Left renal pelvis (tissue), 4 donors: Measurements from ENCODE around the gene GCNT3. TPM values are rescaled to one million over a fixed set of nuclear protein-coding genes. Genes with fewer than 3 reads are reported as not detected.

Source experiments
- DNase-seq, 4 donors: peaks; one replicate each; pipeline ENCODE4 v3.0.0-alpha.2; 2013; ENCODE audit warnings: low read depth in 4 of 4, low spot score in 3 of 4
- polyA plus RNA-seq, 4 donors: library from polyadenylated mRNA; unstranded; fragments of 120-200 nt; gene quantifications; one replicate each; pipeline ENCODE4 v1.2.1, GENCODE V29; 2013; ENCODE audit not compliant: insufficient read length in 4 of 4

Gene GCNT3, protein sequence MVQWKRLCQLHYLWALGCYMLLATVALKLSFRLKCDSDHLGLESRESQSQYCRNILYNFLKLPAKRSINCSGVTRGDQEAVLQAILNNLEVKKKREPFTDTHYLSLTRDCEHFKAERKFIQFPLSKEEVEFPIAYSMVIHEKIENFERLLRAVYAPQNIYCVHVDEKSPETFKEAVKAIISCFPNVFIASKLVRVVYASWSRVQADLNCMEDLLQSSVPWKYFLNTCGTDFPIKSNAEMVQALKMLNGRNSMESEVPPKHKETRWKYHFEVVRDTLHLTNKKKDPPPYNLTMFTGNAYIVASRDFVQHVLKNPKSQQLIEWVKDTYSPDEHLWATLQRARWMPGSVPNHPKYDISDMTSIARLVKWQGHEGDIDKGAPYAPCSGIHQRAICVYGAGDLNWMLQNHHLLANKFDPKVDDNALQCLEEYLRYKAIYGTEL
- under 1 TPM; 0.15 to 0.87 (median 0.56) TPM for polyA plus RNA-seq

DNA sequence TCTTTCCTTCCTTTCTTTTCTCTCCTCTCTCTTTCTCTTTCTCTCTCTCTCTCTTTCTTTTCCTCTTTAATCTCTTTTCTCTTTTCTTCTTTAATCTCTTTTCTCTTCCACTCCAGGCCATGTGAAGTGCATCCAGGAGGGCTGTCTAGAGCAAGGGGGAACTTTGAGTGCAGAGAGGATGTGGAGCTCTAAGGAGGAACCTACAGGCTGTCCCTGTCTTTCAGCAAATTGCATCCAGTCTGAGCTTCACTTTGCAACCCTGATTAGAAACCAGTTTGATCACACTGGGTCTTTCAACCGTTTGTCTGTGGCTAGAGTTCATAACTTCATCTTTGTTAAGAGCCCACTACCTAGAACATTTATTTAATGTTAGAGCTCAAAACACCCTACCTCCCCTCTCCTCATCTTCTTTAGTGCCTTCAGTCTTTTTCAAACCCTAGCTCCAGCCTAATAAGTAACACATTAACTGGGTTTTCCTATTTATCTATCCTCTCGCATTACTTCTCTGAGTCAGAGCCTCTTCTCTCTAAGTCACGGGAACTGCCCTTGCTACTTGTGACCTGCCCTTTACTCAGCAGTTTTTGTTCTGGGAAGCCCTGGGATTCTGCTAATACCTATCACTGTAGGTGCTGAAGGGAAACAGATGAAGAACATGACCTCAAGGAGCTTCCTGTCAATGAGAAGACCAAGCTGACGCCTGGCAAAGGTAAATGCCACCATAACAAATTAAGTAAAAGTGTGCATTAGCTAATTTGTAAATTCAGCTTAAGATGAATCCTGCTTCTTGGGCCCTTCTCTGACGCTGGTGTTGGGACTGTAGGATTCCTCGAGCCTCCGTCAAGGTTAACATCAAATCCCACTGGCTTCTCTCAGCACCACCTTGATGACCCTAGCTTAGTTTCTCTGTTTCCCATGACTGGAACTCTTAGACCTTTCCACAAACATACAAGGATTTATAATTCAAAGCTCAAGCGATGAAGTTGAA lies at the start of gene GCNT3:
Gene GCNT3, plus strand, starts transcription at position 508 of the 985 bp plus-strand sequence. CDS start 6,456 bp downstream, outside the sequence.
- DNase-seq, result no peak

DNA sequence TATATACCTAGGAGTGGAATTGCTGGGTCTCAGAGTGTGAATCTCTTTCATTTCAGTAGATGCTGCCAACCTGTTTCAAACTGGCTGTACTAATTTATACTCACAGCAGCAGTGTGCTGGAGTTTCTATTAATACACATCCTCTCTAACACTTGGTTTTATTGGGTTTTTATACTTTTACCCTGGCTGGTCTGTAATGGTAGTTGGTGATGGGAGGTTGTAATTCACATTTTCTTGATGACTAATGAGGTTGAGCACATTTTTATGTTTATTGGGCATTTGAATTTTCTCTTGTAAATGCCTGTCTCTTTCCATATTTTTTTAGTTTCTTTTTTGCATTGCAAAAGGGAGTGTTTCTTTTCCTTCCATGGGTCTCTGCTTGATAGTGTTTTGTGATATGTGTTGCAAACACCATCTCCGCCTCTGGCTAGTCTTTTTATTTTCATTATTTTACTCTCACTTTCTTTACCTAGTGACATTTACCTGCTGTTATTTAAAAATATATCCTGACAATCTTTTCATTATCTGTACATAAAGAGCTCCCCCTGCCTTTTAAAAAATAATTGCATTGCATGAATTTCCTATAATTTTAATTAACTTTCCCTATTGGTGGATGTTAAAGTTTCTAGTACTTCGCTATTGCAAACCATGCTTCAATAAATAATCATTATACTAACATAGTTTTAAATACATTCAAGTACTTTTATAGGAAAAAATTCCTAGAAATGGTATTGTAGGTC lies 49.0 kb upstream of the GCNT3 start:
- no peak for DNase-seq

DNA sequence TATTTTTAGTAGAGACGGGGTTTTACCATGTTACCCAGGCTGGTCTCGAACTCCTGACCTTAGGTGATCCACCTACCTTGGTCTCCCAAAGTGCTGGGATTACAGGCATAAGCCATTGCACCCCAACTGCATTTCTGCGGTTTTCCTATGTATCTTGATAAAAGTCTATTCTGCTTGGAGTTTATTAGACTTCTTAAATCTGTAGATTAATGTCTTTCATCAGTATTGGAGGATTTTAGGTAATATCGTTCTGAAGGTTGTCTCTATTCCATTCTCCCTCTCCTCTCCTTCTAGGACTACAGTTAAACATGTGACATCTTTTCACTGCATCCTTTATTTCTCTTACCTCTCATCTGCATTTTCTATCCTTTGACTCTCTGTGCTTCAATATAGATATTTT lies 46.3 kb upstream of the GCNT3 start:
- DNase-seq, result no peak

DNA sequence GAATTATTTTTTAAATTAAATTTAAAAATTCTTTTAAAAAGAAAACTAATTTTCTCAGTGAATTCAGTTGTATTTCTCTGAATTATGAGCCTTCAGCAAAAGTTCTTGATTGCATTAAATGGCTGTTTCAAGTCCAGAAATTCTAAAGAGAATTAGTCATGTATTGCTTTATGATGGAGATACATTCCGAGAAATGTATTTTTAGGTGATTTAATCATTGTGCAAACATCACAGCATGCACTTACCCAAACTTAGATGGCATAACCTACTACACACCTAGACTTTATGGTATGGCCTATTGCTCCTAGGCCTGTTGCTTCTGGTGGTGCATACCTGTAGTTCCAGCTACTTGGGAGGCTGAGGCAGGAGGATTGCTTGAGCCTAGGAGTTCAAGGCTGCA lies 44.3 kb upstream of the GCNT3 start:
- DNase-seq, result no peak

DNA sequence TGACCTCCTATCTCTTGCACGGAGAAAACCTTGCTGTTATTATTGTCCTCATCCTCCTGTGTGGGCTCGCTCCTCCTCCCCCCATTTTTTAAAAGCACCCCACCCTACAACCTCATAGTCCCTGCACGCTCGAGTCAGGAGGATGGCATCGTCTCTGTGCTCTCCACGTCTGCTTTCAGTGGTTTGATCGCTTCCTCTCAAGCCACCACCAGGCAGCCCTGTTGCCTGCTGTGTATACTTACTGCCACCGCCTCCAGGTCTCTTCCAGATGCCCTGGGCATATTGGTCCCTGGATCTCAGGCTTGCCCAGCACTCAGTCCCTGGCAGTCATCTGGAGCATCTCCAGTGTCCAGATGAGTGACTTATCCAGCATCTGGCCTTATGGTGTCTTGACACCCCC lies 42.1 kb upstream of the GCNT3 start:
- no peak for DNase-seq

DNA sequence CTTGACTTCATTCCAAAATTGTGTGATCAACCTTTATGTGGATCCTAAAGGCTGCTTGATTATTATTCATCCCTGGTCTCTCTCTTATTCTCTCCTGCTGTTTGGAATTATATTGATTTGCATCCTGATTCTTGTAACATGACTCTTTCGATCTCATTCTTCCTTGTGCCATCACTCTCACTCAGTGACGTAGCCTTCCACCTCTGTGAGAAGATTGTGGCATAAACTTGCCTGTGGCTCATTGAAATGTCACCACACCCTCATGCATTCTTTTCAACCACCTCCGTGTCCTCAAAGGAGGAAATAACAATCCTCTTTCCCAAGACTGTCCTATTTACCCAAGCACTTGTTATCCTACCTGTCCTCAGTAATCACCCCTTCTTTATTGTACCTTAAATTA lies 41.3 kb upstream of the GCNT3 start:
- no peak for DNase-seq

DNA sequence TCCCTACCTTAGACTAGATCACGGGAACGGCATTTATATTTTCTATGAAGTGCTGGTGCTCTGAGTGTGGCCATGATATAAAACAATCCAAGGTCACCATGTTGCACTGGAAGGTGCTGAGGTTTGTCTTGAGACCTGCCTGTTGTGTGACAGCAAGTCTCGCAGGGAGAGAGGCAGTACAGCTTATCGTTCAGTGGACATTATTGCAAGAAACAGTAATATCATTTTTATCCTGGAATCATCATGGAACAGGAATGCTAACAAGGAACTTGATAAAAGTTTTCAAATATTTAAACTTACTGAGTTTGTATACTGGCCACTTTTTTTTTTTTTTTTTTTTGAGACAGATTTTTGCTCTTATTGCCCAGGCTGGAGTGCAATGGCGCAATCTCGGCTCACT lies 40.0 kb upstream of the GCNT3 start:
- DNase-seq, result no peak

DNA sequence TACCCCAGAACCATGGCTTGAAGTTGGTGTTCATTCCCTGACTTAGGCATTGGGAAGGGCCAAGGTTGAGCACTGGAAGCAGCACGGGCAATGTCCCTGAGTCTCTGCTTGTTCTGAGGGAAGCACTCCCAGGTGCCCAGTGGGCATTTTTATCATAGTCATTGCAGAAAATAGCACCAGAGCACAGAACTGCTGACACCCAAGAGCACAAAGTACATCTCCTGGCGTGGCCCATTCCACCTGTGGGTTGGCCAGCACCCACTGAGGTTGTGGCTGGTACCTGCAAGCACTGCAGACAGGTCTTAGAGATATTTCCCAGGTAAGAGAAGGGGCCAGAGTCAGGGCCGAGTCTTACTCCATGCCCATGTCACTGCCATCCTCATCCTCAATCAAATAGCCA lies 28.5 kb upstream of the GCNT3 start:
- no peak for DNase-seq

DNA sequence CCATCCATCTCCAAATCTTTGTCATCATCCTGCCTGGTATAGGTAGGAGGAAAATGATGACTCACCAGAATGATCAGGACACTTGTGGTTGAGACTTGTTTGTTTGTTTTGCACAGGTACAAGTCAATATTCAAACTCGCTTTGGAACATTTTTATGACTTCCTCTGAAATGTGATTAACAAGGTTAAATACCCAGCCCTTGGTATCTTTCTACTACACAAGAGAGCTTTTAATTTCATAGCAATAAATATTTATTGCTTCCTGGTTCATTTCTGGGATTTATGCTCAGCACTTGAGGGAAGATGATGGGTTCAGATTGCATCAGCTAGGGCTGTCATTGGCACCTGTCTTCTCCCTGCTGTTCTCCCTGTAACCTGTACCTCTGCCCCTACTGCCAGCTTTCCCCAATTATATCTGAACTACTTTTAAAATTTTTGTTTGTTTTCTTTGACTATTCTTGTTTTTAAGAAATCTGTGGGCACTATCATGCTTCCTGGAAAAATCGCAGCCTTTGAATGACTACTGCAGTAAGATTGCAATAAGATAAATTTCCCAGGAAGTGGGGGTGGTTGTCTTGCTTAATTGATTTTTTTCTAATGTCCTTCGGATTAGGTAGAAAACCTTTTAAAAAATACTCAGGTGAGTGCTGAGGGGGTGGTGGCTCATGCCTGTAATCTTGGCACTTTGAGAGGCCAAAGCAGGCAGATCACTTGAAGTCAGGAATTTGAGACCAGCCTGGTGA lies 24.3 kb upstream of the GCNT3 start:
- no peak for DNase-seq

DNA sequence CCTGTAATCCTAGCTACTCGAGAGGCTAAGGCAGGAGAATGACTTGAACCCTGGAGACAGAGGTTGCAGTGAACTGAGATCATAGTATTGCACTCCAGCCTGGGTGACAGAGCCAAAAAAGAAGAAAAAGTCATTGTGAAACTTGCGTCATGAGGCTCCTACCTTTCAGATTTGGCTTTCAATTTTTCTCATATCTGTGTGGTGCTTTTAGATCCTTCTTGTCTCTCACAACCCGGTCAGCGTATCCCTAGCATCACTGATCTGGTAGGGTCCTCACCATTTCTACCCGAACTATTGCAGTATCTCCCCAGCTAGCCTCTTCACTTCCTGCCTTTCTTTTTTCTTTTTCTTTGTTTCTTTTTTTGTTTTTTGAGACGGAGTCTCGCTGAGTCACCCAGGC lies 21.6 kb upstream of the GCNT3 start:
- no peak for DNase-seq

DNA sequence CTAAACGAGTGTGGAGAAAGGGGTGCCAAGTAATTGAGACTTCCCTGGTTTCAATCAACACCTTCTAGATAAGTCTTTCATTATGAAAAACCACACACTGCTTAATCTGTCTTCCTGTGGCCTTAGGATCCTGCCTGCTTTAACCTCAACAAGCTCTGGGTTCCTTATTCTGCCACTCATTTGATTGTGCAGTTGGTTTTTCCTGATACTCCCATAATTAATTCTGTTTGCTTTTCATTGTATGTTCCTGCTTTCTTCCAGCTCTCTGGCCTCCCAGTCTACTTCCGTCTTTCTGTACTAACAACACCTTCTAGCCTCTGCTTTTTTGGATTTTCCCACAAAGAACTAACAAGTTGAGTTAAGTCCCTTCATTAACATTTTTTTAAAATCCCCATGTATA lies 20.2 kb upstream of the GCNT3 start:
- no peak for DNase-seq

DNA sequence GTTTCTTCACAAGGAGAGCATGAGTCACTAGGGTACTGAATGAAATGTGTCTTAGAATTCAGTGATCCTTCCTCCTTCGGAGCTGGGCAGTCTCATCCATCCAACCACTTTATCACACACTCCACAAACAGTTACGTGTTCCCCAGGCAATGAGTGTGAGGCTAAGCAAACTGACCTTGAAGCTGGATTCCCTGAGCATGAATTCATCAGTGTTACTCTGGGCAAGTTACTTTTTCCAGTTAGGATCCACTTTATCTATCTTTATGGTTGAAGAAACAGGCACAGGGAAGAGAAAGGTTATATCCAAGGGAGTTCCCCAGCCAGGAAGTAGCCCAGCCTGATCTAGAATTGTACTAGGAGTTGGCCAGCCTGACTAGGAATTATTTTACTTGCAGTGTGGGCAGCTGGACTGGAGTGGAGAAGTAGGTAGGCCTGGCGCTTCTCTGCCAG lies 17.1 kb upstream of the GCNT3 start:
- no peak for DNase-seq

DNA sequence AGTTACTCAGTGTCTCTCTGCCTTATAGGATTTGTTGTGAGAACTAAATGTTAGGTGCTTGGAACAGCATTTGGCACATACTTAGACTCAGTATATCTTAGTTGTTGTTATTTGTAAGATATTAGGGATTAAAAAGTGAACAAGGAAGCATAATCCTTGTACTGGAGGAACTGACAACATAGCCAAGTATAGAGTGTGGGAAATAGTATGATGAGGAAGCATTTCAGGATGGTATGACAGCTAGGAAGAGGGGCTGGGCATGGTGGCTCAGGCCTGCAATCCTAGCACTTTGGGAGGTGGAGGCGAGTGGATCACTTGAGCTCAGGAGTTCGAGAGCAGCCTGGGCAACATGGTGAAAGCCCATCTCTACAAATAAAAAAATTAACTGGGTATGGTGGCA lies 16.6 kb upstream of the GCNT3 start:
- no peak for DNase-seq

DNA sequence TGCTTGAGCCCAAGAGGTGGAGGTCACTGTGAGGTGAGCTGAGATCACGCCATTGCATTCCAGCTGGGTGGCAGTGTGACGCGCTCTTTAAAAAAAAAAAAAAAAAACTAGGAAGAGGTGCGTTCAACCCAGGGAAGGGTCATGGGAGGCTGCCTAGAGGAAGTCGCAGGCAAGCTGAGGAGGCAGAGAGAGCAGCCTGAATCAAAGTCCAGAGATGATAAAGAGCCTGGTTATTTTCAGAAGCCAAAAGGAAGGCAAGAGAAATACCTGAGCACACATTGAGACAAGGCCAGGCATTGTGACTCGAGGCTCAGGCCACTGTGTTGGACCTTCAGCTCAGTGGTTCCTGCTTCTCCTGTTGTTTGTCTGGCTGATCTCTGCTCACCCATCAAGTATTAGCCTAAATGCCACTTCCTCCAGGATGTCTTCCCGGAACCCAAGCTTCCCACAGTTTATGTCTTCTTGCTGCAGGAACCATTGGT lies 16.1 kb upstream of the GCNT3 start:
- DNase-seq, result no peak

DNA sequence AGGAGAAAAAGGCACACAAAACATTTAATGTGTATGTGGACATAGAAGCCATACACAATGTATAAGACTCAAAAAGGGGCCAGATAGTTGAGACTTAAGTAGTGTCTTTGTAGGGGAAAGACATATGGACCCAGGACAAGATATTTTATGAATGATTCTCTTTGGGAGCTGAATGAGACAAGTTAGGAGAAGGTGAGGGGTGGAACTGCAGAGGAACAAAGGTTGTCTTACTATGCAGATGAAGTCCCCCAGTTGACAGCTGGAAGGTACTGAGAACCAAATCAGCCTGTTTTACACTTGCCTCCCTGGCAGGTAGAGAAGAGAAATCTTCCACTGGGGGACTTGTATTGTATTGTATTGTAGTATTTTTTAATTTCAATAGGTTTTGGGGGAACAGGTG lies 14.9 kb upstream of the GCNT3 start:
- no peak for DNase-seq

DNA sequence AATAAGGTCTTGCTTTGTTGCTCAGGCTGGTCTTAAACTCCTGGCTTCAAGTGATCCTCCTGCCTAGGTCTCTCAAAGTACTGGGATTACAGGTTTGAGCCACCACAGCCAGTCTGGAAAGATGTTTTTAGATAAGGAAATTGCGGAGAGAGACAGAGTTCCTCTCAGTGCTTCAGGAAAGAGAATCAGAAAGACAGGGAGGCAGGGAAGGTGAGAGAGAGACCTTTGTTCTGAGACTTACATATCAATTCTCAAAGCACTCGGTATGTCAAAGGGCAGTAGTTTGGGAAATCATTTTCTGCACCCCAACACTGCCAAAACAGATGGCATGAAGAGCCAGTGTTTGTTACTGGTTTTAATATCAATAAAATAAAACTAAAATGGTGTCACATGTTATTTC lies 13.1 kb upstream of the GCNT3 start:
- DNase-seq, result no peak

DNA sequence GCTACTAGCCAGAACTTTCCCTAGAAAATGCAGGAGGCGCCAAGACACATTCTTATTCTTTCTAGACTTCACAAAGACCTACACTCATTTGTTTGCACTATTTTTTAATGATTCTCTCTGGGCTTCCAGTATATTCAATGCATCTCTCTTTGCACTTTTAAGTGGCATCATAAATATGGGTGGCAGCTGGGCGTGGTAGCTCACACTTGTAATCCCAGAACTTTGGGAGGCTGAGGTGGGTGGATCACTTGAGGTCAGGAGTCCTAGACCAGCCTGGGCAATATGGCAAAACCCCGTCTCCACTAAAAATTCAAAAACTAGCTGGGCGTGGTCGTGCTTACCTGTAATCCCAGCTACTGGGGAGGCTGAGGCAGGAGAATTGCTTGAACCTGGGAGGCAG lies 5.6 kb upstream of the GCNT3 start:
- DNase-seq, result no peak

DNA sequence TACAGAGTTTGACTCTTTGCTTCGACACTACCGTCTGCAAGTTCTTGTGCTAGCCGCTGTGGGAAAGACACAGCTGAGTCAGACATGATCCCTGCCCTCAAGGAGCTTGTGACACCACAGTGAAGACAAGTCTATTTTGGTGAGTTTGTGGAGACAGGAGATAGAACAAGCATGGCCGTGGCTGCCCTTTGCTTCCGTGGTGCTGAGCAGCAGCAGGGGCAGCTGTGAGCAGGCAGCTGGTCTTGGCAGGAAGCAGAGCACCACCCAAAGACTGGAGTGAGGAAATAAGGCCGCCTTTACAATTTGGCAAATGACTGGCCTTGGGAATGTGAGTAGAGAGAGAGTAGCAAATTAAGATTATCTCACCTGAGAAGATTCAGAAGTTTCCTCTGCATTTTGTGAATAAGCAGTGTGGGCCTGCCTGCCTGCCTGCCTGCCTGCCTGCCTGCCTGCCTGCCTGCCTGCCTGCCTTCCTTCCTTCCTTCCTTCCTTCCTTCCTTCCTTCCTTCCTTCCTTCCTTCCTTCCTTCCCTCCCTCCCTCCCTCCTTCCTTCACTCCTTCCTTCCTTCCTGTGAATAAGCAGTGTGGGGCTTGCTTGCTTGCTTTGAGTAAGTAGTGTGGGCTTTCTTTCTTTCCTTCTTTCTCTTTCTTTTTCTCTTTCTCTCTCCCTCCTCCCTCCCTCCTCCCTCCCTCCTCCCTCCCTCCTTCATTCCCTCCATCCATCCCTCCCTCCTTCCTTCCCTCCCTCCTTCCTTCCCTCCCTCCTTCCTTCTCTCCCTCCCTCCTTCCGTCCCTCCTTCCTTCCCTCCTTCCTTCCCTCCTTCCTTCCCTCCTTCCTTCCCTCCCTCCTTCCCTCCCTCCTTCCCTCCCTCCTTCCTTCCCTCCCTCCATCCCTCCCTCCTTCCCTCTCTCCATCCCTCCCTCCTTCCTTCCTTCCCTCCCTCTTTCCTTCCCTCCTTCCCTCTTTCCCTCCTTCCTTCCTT lies 1.6 kb upstream of the GCNT3 start:
- no peak for DNase-seq

DNA sequence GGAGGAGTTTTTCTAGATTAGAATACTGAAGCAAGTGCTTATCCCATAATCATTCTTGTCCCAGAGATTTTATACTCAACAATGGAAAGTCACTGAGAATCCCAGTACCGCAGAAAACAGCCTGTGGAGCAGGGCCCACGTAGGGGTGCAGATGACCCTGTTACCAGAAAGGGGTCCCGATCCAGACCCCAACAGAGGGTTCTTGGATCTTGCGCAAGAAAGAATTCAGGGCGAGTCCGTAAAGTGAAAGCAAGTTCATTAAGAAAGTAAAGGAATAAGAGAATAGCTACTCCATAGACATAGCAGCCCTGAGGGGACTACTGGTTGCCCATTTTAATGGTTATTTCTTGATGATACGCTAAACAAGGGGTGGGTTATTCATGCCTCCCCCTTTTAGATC lies 2.6 kb downstream of the GCNT3 start:
- no peak for DNase-seq
